ENCODE results near the gene SLC37A4. TPM values are rescaled to one million over a fixed set of nuclear protein-coding genes. Genes with fewer than 3 reads are reported as not detected.
"Not testable (repeated sequence)": the region's sequence is repeated elsewhere in the genome, so short reads cannot be mapped to it uniquely, and the experiment has no call there.

The SLC37A4 gene
- total and polyA plus RNA-seq, 5 donors from 2014 or later, result 6.8 to 14.7 (median 10.7) TPM

- Mint-ChIP-seq H3K4me1 (peaks cover 6 to 36% (median 22%) of the 10 kb centered on the region in 4 donors), H3K36me3 (peaks cover 10% of the 10 kb centered on the region)
- not testable (repeated sequence) for H3K9me3 ChIP-seq (ENCODE audit: control insufficient read depth in 2 of 2, low read length in 2 of 2); H3K27me3 ChIP-seq (ENCODE audit: control insufficient read depth, insufficient read depth, low read length); H3K27me3 Mint-ChIP-seq; ATAC-seq (ENCODE audit: low read depth in 2 of 2); H3K4me3 Mint-ChIP-seq; H3K9me3 Mint-ChIP-seq; H3K27ac ChIP-seq (ENCODE audit: insufficient read depth, low read length, poor library complexity, severe bottlenecking); DNase-seq; H3K27ac Mint-ChIP-seq; H3K4me3 ChIP-seq (ENCODE audit: low read depth, low read length)
- peaks cover 18% of the 10 kb centered on the region for H3K4me1 ChIP-seq (ENCODE audit: control insufficient read depth, insufficient read depth, low read length, poor library complexity, severe bottlenecking)
- H3K36me3 ChIP-seq (ENCODE audit: control insufficient read depth, insufficient read depth, low read length), result peaks cover 11% of the 10 kb centered on the region
These were observed 28.5 kb upstream of the SLC37A4 start for GRCh38 chr11:119059128-119059527.

GRCh38 chr11:119057000-119057769, 26.5 kb upstream of the SLC37A4 start, which contains the start of gene HYOU1:
HYOU1 (minus strand) TSS chr11:119057205; CDS start chr11:119056160, 1,045 bp downstream.
- peak within 1 kb of the TSS; percentile 97 to 98 (median 97) for H3K27ac Mint-ChIP-seq
- H3K36me3 Mint-ChIP-seq, result peaks cover 24% of the 10 kb centered on the region
- H3K4me3 Mint-ChIP-seq, result peak within 1 kb of the TSS; percentile 96 to 99 (median 98)
- no peaks in the 10 kb centered on the region for H3K27me3 ChIP-seq (ENCODE audit: control insufficient read depth, insufficient read depth, low read length)
- H3K36me3 ChIP-seq (ENCODE audit: control insufficient read depth, insufficient read depth, low read length), result peaks cover 30% of the 10 kb centered on the region
- peaks cover 6 to 46% (median 22%) of the 10 kb centered on the region in 4 donors for H3K4me1 Mint-ChIP-seq
- peaks cover 19% of the 10 kb centered on the region for H3K4me1 ChIP-seq (ENCODE audit: control insufficient read depth, insufficient read depth, low read length, poor library complexity, severe bottlenecking)
- ATAC-seq (ENCODE audit: low read depth in 2 of 2), result peak; percentile 95
- H3K27me3 Mint-ChIP-seq, result no peaks in the 10 kb centered on the region
- peak within 1 kb of the TSS; percentile 92 for H3K27ac ChIP-seq (ENCODE audit: insufficient read depth, low read length, poor library complexity, severe bottlenecking)
- H3K9me3 ChIP-seq (ENCODE audit: control insufficient read depth in 2 of 2, low read length in 2 of 2), result no peaks in the 10 kb centered on the region
- peak; percentile 98 for DNase-seq
- peak within 1 kb of the TSS; percentile 89 for H3K4me3 ChIP-seq (ENCODE audit: low read depth, low read length)
- H3K9me3 Mint-ChIP-seq, result no peaks in the 10 kb centered on the region

DNA sequence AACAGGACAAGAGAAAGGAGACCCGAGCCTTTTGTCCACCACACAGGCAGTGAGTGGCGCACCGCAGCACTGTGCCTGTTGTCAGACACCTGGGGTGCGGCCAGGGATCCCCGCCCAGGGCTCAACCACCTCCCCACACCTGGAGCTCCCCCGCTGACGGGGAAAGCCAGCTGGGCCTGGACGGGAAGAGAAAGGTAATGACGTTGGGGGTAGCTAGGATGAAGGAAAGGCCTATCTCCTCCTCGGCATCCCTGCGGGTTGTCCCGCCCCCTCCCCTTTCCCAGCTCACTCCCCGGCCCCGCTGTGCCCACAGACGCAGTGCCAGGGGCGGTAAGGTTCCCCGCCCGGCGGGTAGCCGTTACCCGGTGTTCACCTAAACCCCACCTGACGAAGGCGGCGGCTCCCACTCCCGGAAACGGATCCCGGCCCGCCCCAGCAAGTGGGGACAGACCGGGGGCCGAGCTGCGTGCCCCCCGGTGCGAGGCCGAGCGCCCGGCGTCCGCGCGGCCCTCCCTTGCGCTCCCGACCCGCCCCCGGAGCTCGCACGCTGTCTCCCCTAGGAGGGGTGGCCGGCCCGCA, 25.8 kb upstream of the SLC37A4 start:
- Mint-ChIP-seq H3K36me3 (peaks cover 24% of the 10 kb centered on the region), H3K27ac (peak overlapping the region in 2 of 3 donors; percentile 97), H3K27me3 (no peaks in the 10 kb centered on the region), H3K4me3 (peak overlapping the region; percentile 96 to 99 (median 98)), H3K9me3 (no peaks in the 10 kb centered on the region), H3K4me1 (peaks cover 6 to 52% (median 23%) of the 10 kb centered on the region in 4 donors)
- DNase-seq (peak; percentile 40 to 52 (median 48)), ATAC-seq (ENCODE audit: low read depth in 2 of 2) (no peak)
- peaks cover 26% of the 10 kb centered on the region for H3K4me1 ChIP-seq (ENCODE audit: control insufficient read depth, insufficient read depth, low read length, poor library complexity, severe bottlenecking)
- H3K27me3 ChIP-seq (ENCODE audit: control insufficient read depth, insufficient read depth, low read length), result no peaks in the 10 kb centered on the region
- peak overlapping the region; percentile 77 for H3K4me3 ChIP-seq (ENCODE audit: low read depth, low read length)
- H3K36me3 ChIP-seq (ENCODE audit: control insufficient read depth, insufficient read depth, low read length), result peaks cover 37% of the 10 kb centered on the region
- peak overlapping the region; percentile 92 for H3K27ac ChIP-seq (ENCODE audit: insufficient read depth, low read length, poor library complexity, severe bottlenecking)
- no peaks in the 10 kb centered on the region for H3K9me3 ChIP-seq (ENCODE audit: control insufficient read depth in 2 of 2, low read length in 2 of 2)

DNA sequence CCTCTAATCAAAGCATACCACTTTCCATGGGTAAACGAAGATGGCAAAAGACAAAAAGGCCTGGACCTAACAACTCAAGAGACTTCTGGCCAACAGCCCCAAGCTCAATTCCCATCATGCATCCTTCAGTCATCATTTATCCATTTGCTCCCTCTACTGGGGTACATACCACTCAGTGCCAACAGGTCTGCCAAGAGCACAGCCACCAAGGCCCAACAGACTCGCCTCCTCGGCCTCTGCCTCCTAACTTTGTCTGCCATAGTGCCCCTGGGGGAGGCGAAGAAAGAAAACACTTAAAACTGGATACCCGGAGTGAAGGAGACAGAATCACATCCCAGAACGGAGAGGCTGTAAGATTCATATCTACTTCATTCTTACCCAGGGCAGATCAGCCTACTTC, 25.2 kb upstream of the SLC37A4 start:
- H3K4me1 Mint-ChIP-seq, result peaks cover 6 to 58% (median 26%) of the 10 kb centered on the region in 4 donors

GRCh38 chr11:119054418-119054817, 23.7 kb upstream of the SLC37A4 start:
- Mint-ChIP-seq H3K4me1 (peaks cover 6 to 60% (median 28%) of the 10 kb centered on the region in 4 donors), H3K9me3 (no peaks in the 10 kb centered on the region), H3K4me3 (peak overlapping the region; percentile 63 to 97 (median 70)), H3K27me3 (no peaks in the 10 kb centered on the region), H3K36me3 (peaks cover 38% of the 10 kb centered on the region), H3K27ac (no peak overlapping the region)
- H3K9me3 ChIP-seq (ENCODE audit: control insufficient read depth in 2 of 2, low read length in 2 of 2), result no peaks in the 10 kb centered on the region
- no peak for ATAC-seq (ENCODE audit: low read depth in 2 of 2)
- no peaks in the 10 kb centered on the region for H3K27me3 ChIP-seq (ENCODE audit: control insufficient read depth, insufficient read depth, low read length)
- H3K36me3 ChIP-seq (ENCODE audit: control insufficient read depth, insufficient read depth, low read length), result peaks cover 48% of the 10 kb centered on the region
- H3K4me3 ChIP-seq (ENCODE audit: low read depth, low read length), result no peak overlapping the region
- H3K4me1 ChIP-seq (ENCODE audit: control insufficient read depth, insufficient read depth, low read length, poor library complexity, severe bottlenecking), result peaks cover 34% of the 10 kb centered on the region
- H3K27ac ChIP-seq (ENCODE audit: insufficient read depth, low read length, poor library complexity, severe bottlenecking), result no peak overlapping the region
- DNase-seq, result no peak

More for the DNA sequence above, 25.2 kb upstream of the SLC37A4 start:
- peak overlapping the region; percentile 92 for H3K27ac ChIP-seq (ENCODE audit: insufficient read depth, low read length, poor library complexity, severe bottlenecking)
- peaks cover 42% of the 10 kb centered on the region for H3K36me3 ChIP-seq (ENCODE audit: control insufficient read depth, insufficient read depth, low read length)
- Mint-ChIP-seq H3K27me3 (no peaks in the 10 kb centered on the region), H3K9me3 (no peaks in the 10 kb centered on the region), H3K27ac (peak overlapping the region; percentile 90 to 97 (median 94)), H3K36me3 (peaks cover 29% of the 10 kb centered on the region), H3K4me3 (peak overlapping the region; percentile 86 to 98 (median 95))
- no peak for ATAC-seq (ENCODE audit: low read depth in 2 of 2)
- no peaks in the 10 kb centered on the region for H3K9me3 ChIP-seq (ENCODE audit: control insufficient read depth in 2 of 2, low read length in 2 of 2)
- peaks cover 32% of the 10 kb centered on the region for H3K4me1 ChIP-seq (ENCODE audit: control insufficient read depth, insufficient read depth, low read length, poor library complexity, severe bottlenecking)
- no peaks in the 10 kb centered on the region for H3K27me3 ChIP-seq (ENCODE audit: control insufficient read depth, insufficient read depth, low read length)
- peak in 1 of 3 donors; percentile 55 for DNase-seq
- H3K4me3 ChIP-seq (ENCODE audit: low read depth, low read length), result peak overlapping the region; percentile 77

DNA sequence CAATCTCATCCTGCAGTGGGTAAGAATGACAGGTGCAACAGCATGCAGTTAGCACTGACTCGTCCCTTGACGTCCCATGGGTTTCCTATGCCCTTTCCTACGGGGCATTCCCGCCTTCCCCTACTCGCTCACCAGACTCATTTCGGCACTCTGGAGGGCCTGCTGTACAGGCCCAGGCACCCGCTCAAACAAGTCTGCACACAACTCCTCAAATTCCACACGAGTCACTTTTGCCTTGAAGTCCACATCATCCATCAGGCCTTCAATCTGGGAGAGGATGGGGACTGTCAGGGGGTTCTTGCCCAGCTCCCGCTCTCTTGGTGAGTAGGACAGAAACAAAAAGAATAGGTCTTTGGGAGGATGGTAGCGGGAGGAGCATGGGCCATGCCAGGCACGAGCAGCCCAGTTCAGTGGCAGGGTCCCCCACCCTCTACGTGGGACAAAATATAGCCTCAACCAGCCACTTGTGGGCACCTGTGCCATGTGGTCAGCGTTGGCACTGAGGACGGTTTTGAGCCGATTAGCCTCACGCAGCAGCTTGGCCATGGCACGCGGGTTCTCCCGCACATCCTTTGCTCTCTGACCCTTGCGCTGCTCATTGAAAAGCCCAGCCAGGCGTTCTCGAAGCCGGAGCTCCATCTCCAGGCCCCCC, 21.6 kb upstream of the SLC37A4 start:
- H3K27ac Mint-ChIP-seq, result peak overlapping the region; percentile 37 to 80 (median 78)
- peak overlapping the region in 2 of 4 donors; percentile 61 to 68 for H3K4me3 Mint-ChIP-seq
- peaks cover 6 to 48% (median 21%) of the 10 kb centered on the region in 4 donors for H3K4me1 Mint-ChIP-seq

GRCh38 chr11:119051440-119052162, 20.9 kb upstream of the SLC37A4 start:
- Histone ChIP-seq H3K4me3 (ENCODE audit: low read depth, low read length) (no peak overlapping the region), H3K9me3 (ENCODE audit: control insufficient read depth in 2 of 2, low read length in 2 of 2) (no peaks in the 10 kb centered on the region), H3K36me3 (ENCODE audit: control insufficient read depth, insufficient read depth, low read length) (peaks cover 75% of the 10 kb centered on the region), H3K27ac (ENCODE audit: insufficient read depth, low read length, poor library complexity, severe bottlenecking) (peak overlapping the region; percentile 68), H3K27me3 (ENCODE audit: control insufficient read depth, insufficient read depth, low read length) (no peaks in the 10 kb centered on the region), H3K4me1 (ENCODE audit: control insufficient read depth, insufficient read depth, low read length, poor library complexity, severe bottlenecking) (peaks cover 23% of the 10 kb centered on the region)
- Mint-ChIP-seq H3K4me3 (peak overlapping the region in 3 of 4 donors; percentile 8 to 68 (median 61)), H3K9me3 (no peaks in the 10 kb centered on the region), H3K4me1 (peaks cover 6 to 46% (median 18%) of the 10 kb centered on the region in 4 donors), H3K27me3 (no peaks in the 10 kb centered on the region), H3K36me3 (peaks cover 51% of the 10 kb centered on the region), H3K27ac (peak overlapping the region; percentile 78 to 83 (median 80))
- ATAC-seq (ENCODE audit: low read depth in 2 of 2) (peak; percentile 20 to 23), DNase-seq (peak in 2 of 3 donors; percentile 25 to 37)

More for the DNA sequence above, 21.6 kb upstream of the SLC37A4 start:
- ATAC-seq (ENCODE audit: low read depth in 2 of 2) (no peak), DNase-seq (no peak)
- Histone ChIP-seq H3K9me3 (ENCODE audit: control insufficient read depth in 2 of 2, low read length in 2 of 2) (no peaks in the 10 kb centered on the region), H3K36me3 (ENCODE audit: control insufficient read depth, insufficient read depth, low read length) (peaks cover 70% of the 10 kb centered on the region), H3K4me3 (ENCODE audit: low read depth, low read length) (no peak overlapping the region), H3K27me3 (ENCODE audit: control insufficient read depth, insufficient read depth, low read length) (no peaks in the 10 kb centered on the region), H3K4me1 (ENCODE audit: control insufficient read depth, insufficient read depth, low read length, poor library complexity, severe bottlenecking) (peaks cover 24% of the 10 kb centered on the region), H3K27ac (ENCODE audit: insufficient read depth, low read length, poor library complexity, severe bottlenecking) (peak overlapping the region; percentile 68)
- Mint-ChIP-seq H3K36me3 (peaks cover 48% of the 10 kb centered on the region), H3K9me3 (no peaks in the 10 kb centered on the region), H3K27me3 (no peaks in the 10 kb centered on the region)

Data from CD4-positive, CD25-positive, alpha-beta regulatory T cell (primary cell).